ENCODE results near the gene PLK2. TPM values are rescaled to one million over a fixed set of nuclear protein-coding genes. Genes with fewer than 3 reads are reported as not detected.

The PLK2 gene
- total and polyA plus RNA-seq, 4 donors: 20.1 to 363 (median 40.9) TPM

DNA sequence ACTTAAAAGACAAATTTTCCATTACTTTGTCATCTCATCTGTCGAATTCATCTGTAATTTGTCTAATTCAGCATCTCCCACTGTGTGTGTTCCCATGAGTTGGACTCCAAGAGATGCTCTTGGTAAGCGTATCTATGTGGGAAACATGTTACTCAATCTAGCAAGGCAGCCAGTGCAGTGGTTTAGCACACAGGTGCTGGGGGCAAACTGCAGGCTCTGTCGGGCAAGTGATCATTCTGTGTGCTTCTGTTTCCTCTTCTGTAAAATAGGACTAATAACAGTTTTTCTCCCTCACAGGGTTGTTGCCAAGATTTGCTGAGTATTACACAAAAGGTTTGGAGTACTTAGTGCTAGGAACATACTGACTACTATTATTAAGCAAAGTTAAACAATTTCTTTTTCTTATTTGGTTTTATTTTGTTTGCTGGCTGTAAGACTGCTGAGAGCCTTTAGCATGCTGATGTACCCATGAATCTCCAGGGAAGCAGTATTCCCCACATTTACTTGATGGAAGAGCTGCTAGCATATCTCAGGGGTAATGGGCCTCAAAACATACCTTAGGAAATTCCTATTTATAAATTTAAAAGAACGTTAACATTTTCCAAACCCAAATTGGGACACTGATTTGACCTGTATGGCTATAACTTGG is 30.6 kb upstream of the PLK2 start:
- TF ChIP-seq, protein P1, sequence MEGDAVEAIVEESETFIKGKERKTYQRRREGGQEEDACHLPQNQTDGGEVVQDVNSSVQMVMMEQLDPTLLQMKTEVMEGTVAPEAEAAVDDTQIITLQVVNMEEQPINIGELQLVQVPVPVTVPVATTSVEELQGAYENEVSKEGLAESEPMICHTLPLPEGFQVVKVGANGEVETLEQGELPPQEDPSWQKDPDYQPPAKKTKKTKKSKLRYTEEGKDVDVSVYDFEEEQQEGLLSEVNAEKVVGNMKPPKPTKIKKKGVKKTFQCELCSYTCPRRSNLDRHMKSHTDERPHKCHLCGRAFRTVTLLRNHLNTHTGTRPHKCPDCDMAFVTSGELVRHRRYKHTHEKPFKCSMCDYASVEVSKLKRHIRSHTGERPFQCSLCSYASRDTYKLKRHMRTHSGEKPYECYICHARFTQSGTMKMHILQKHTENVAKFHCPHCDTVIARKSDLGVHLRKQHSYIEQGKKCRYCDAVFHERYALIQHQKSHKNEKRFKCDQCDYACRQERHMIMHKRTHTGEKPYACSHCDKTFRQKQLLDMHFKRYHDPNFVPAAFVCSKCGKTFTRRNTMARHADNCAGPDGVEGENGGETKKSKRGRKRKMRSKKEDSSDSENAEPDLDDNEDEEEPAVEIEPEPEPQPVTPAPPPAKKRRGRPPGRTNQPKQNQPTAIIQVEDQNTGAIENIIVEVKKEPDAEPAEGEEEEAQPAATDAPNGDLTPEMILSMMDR (IDR thresholded peaks at IDR 0.05; ENCODE audit: control extremely low read depth, extremely low read depth): no peak
- Histone ChIP-seq H3K27ac (ENCODE audit: low read depth in 1 of 2, low read length in 1 of 2) (no peak overlapping the region), H3K9ac (ENCODE audit: insufficient read depth in 1 of 2, low read length in 2 of 2) (no peak overlapping the region), H3K36me3 (ENCODE audit: control insufficient read depth in 4 of 4, insufficient read depth in 4 of 4, low read length in 4 of 4) (no peaks in the 10 kb centered on the region), H3K9me3 (ENCODE audit: control insufficient read depth in 4 of 4, insufficient read depth in 3 of 4, low read length in 3 of 4) (no peaks in the 10 kb centered on the region), H3K4me1 (ENCODE audit: control insufficient read depth in 5 of 5, insufficient read depth in 5 of 5, low read length in 5 of 5) (peaks cover 0 to 4% (median 0%) of the 10 kb centered on the region in 5 donors), H3K27me3 (ENCODE audit: control insufficient read depth in 3 of 3, insufficient read depth in 3 of 3, low read length in 2 of 3) (no peaks in the 10 kb centered on the region), H3K4me3 (no peak overlapping the region)
- DNase-seq (no peak), ATAC-seq (ENCODE audit: insufficient read depth, low FRiP score) (no peak)
- 32 to 62% methylated on average over 4 of the region's 4 CpGs for WGBS, 2 donors

DNA sequence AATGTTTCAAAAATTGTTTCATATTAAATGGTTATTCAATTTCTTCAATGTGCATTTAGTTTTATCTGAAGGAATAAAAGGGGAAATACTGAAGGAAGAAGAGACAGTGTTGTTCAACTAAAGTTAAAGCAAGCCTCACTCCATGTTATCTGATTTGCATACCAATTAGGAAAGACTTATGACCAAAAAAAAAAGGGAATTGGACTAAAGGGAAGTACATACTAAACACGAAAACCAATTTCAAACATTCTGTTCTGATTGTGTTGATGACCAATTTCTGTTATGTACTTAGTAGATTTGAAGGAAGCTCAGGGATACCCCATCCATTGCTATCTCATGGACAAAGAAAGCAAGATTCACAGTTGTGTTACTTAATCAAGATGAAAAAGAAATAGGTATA is 26.4 kb upstream of the PLK2 start:
- Histone ChIP-seq H3K9ac (ENCODE audit: insufficient read depth in 1 of 2, low read length in 2 of 2) (no peak overlapping the region), H3K4me3 (no peak overlapping the region), H3K27me3 (ENCODE audit: control insufficient read depth in 3 of 3, insufficient read depth in 3 of 3, low read length in 2 of 3) (no peaks in the 10 kb centered on the region), H3K9me3 (ENCODE audit: control insufficient read depth in 4 of 4, insufficient read depth in 3 of 4, low read length in 3 of 4) (peaks cover 0 to 4% (median under 1%) of the 10 kb centered on the region in 4 donors), H3K36me3 (ENCODE audit: control insufficient read depth in 4 of 4, insufficient read depth in 4 of 4, low read length in 4 of 4) (no peaks in the 10 kb centered on the region), H3K4me1 (ENCODE audit: control insufficient read depth in 5 of 5, insufficient read depth in 5 of 5, low read length in 5 of 5) (peaks cover 0 to 4% (median 0%) of the 10 kb centered on the region in 5 donors), H3K27ac (ENCODE audit: low read depth in 1 of 2, low read length in 1 of 2) (no peak overlapping the region)
- DNase-seq (no peak), ATAC-seq (ENCODE audit: insufficient read depth, low FRiP score) (no peak)
- TF ChIP-seq, protein P1 (IDR thresholded peaks at IDR 0.05; ENCODE audit: control extremely low read depth, extremely low read depth): no peak
- 21 to 60% methylated on average over 1 of the region's 1 CpG for WGBS, 2 donors

DNA sequence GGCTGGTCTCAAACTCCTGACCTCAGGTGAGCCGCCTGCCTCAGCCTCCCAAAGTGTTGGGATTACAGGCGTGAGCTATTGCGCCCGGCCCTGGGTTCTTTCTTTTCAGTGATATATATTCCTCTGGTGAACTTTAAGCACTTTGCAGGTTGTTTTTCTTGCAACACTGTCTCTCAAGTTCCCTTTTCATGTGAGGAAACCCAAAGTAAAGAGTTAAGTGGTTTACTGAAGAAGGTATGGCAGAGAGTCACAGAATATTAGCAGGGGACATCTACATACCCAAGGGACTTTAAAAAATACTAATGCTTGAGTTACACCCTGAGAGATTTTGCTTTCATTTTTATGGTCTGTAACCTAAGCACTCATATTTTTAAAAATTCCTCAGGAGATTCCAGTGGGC is 24.6 kb upstream of the PLK2 start:
- ATAC-seq (ENCODE audit: insufficient read depth, low FRiP score): no peak

More for the DNA sequence above, 24.6 kb upstream of the PLK2 start:
- TF ChIP-seq, protein P1 (IDR thresholded peaks at IDR 0.05; ENCODE audit: control extremely low read depth, extremely low read depth): no peak
- DNase-seq: no peak
- Histone ChIP-seq H3K27ac (ENCODE audit: low read depth in 1 of 2, low read length in 1 of 2) (no peak overlapping the region), H3K4me1 (ENCODE audit: control insufficient read depth in 5 of 5, insufficient read depth in 5 of 5, low read length in 5 of 5) (peaks cover 0 to 4% (median 0%) of the 10 kb centered on the region in 5 donors), H3K4me3 (no peak overlapping the region), H3K27me3 (ENCODE audit: control insufficient read depth in 3 of 3, insufficient read depth in 3 of 3, low read length in 2 of 3) (no peaks in the 10 kb centered on the region), H3K9ac (ENCODE audit: insufficient read depth in 1 of 2, low read length in 2 of 2) (no peak overlapping the region), H3K36me3 (ENCODE audit: control insufficient read depth in 4 of 4, insufficient read depth in 4 of 4, low read length in 4 of 4) (no peaks in the 10 kb centered on the region), H3K9me3 (ENCODE audit: control insufficient read depth in 4 of 4, insufficient read depth in 3 of 4, low read length in 3 of 4) (peaks cover 0 to 5% (median under 1%) of the 10 kb centered on the region in 4 donors)
- WGBS, 2 donors: 26 to 63% methylated on average over 4 of the region's 4 CpGs
